DND-41 (cell line): ENCODE measurements around the gene WDR18.

ENCODE experiments used
- EZH2 ChIP-seq: IDR thresholded peaks from 3 replicates; pipeline ENCODE4 v1.6.1; 2012; ENCODE audit warnings: borderline replicate concordance, low read depth, mild to moderate bottlenecking, moderate library complexity, low read length, inconsistent platforms; ENCODE audit not compliant: severe bottlenecking
- TF ChIP-seq, protein P1 (sequence below): IDR thresholded peaks from 2 replicates; pipeline ENCODE4 v1.5.1; 2012; ENCODE audit warnings: borderline replicate concordance, low read length, moderate library complexity, mild to moderate bottlenecking; ENCODE audit not compliant: poor library complexity, severe bottlenecking; ENCODE audit errors: extremely low read depth

DNA sequence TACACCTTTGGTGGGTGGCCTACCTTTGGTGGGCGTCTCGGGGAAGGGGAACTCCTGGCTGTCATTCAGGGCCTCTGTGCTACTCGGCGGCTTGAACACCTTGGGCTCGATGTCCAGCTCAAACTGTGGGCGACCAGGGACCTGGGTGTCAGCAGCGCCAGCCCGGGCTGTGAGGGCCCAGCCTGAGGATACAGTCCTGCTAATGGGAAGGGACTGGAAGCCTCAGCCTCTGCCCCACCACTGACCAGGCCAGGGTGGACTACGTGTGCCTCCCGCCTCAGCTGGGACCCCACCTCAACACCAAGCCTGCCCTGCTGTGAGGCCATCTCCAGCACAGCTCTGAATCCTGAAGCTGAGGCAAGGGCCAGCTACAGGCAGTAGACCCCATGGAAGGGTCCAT is 29.1 kb downstream of the WDR18 start:
- TF ChIP-seq, protein P1, sequence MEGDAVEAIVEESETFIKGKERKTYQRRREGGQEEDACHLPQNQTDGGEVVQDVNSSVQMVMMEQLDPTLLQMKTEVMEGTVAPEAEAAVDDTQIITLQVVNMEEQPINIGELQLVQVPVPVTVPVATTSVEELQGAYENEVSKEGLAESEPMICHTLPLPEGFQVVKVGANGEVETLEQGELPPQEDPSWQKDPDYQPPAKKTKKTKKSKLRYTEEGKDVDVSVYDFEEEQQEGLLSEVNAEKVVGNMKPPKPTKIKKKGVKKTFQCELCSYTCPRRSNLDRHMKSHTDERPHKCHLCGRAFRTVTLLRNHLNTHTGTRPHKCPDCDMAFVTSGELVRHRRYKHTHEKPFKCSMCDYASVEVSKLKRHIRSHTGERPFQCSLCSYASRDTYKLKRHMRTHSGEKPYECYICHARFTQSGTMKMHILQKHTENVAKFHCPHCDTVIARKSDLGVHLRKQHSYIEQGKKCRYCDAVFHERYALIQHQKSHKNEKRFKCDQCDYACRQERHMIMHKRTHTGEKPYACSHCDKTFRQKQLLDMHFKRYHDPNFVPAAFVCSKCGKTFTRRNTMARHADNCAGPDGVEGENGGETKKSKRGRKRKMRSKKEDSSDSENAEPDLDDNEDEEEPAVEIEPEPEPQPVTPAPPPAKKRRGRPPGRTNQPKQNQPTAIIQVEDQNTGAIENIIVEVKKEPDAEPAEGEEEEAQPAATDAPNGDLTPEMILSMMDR: no peak
- no peak for TF ChIP-seq EZH2
